ENCODE data around the gene WWTR1. TPM values are rescaled to one million over a fixed set of nuclear protein-coding genes. Genes with fewer than 3 reads are reported as not detected.

Gene WWTR1
- total RNA-seq, 1 experiment from 2014 or later, result 24.4 TPM

GRCh38 chr3:149653136-149653535 is 4.7 kb downstream of the WWTR1 start:
- Histone ChIP-seq H2BK120ac (ENCODE audit: low read depth, low read length, poor library complexity, severe bottlenecking) (no peak overlapping the region), H3K79me2 (ENCODE audit: insufficient read depth, low read length) (peaks cover 2% of the 10 kb centered on the region; the same call in 1 of the 2 replicates), H2BK5ac (ENCODE audit: insufficient read length, low read length) (no peak overlapping the region), H3K23ac (ENCODE audit: insufficient read length, low read depth, low read length) (no peak overlapping the region), H3K56ac (ENCODE audit: insufficient read length, low read depth, low read length) (no peak overlapping the region), H4K8ac (replicated peaks; ENCODE audit: insufficient read length, low read depth, low read length) (no peak overlapping the region), H2BK20ac (ENCODE audit: low read depth, low read length, poor library complexity, severe bottlenecking) (no peak overlapping the region), H2AFZ (ENCODE audit: low read length) (no peak overlapping the region), H4K5ac (ENCODE audit: insufficient read length, low read depth, low read length) (no peak overlapping the region), H4K20me1 (ENCODE audit: control insufficient read depth, insufficient read depth, insufficient read length) (no peaks in the 10 kb centered on the region), H3K27me3 (ENCODE audit: insufficient read depth, low read length) (no peaks in the 10 kb centered on the region), H4K91ac (ENCODE audit: insufficient read length, low read depth, low read length) (no peak overlapping the region), H2BK12ac (ENCODE audit: insufficient read length, low read depth, low read length) (no peak overlapping the region), H3K23me2 (ENCODE audit: insufficient read length, low read depth, low read length, poor library complexity, severe bottlenecking) (peaks cover 16% of the 10 kb centered on the region), H3K9ac (ENCODE audit: extremely low read depth, insufficient read length, low read length) (no peak overlapping the region), H3K14ac (ENCODE audit: insufficient read depth, low read length) (no peak overlapping the region), H3K4me2 (ENCODE audit: insufficient read depth, insufficient read length, low read length) (no peak overlapping the region), H3K79me1 (ENCODE audit: insufficient read depth, low read depth, low read length, poor library complexity, severe bottlenecking) (peaks cover 5% of the 10 kb centered on the region), H3K27ac (ENCODE audit: insufficient read length, low read depth, low read length) (no peak overlapping the region), H3K18ac (ENCODE audit: insufficient read length, low read depth, low read length) (no peak overlapping the region), H3T11ph (ENCODE audit: low read length) (no peak overlapping the region), H2BK15ac (ENCODE audit: low read depth, low read length) (no peak overlapping the region), H3K4ac (ENCODE audit: low read depth, low read length) (no peak overlapping the region), H3K4me1 (ENCODE audit: insufficient read depth, low read length) (no peaks in the 10 kb centered on the region; the same call in 1 of the 2 replicates), H3K9me3 (ENCODE audit: control insufficient read depth, low read depth, low read length) (no peaks in the 10 kb centered on the region), H2AK5ac (ENCODE audit: insufficient read length, low read length) (no peak overlapping the region)
- DNase-seq, result no peak
- Mint-ChIP-seq H3K36me3 (ENCODE audit: insufficient read depth in 1 of 3, low read depth in 3 of 3) (peaks cover 25 to 60% (median 31%) of the 10 kb centered on the region in 3 experiments), H3K9me3 (peaks cover 0 to 3% of the 10 kb centered on the region in 2 experiments; a peak in 1 of 5 replicates), H3K4me3 (no peak overlapping the region), H3K27me3 (ENCODE audit: low read depth) (peaks cover 6% of the 10 kb centered on the region), H3K27ac (no peak overlapping the region), H3K4me1 (peaks cover 33 to 38% of the 10 kb centered on the region in 2 experiments)
- no peak for TF ChIP-seq CTCF (conservative IDR thresholded peaks at IDR 0.05)
- WGBS (ENCODE audit: extremely low coverage, insufficient read length, low lambda C conversion rate), result no CpG with 5 or more reads among the region's 1 CpG
